ENCODE measurements around the gene EPHB2.

EPHB2 gene

DNA sequence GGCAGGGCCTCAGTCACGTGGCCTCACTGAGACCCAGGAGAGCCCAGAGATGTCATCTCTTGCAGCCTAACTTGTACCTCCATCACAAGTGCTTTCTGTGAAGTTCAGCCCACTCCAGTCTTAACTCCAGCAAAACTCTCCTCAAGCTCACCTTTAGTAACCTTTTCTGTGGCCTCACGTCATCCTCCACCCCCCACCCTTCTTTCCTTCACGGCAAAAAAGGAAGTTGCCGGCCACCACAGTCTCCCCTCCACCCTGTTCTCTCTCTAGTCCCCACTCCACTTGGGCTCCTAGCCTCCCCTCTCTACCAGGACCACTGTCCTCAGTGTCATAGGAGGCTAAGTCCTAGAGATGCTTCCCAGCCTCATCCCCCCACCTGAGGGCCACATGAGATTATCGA, 155.1 kb downstream of the EPHB2 start:
- no peak for DNase-seq

DNA sequence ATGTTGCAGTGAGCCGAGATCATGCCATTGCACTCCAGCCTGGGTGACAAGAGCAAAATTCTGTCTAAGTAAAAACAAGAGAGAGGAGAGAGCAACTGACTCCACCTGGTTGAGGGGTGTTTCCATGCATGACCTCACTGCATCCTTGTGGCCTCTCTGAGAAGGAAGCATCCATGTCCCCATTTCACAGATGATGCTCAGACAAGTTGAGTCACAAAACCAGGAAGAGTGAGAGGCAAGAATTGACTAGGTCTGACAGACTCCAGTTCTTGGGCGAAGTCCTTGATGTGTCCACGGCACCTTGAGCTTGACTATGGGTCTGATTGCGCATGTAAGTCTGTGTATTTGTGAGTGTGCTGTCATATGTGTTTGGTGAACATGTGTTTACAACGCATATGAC, 156.2 kb downstream of the EPHB2 start:
- no peak for DNase-seq

DNA sequence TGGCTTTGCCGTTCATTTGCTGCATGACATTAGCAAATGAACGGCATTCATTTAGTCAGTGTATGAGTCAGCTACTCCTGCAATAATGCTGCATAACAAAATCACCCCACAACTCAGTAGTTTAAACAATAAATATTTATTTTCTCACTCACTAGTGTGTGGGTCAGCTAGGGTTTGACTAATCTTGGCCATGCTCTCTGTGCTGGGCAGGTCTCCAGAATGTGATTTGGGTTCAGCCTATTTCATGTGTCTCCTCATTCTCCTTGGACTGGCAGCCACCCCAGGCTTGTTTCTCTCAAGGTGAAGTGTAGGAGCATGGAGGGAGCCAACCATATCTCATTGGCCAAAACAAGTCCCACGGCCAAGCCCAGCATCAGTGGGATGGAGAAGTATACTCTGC, 157.7 kb downstream of the EPHB2 start:
- DNase-seq: no peak

DNA sequence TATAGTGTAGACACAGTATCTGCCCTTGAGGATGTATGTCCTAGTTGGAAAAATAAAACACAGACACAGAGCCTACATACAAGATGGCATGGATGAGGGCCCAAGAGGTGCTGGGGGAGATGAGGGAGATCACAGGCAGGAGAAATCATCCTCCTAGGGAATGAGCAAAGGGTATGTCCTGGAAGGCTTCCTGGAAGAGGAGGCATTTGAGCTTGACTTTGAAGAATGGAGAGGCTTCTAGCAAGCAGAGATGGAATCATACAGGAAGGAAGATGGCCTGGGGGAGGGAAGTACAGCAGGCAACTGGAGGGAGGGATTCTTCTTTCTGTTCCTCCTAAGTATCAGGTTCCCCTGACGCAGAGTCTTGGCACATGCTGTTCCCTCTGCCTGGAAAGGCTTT, 158.7 kb downstream of the EPHB2 start:
- no peak for DNase-seq

DNA sequence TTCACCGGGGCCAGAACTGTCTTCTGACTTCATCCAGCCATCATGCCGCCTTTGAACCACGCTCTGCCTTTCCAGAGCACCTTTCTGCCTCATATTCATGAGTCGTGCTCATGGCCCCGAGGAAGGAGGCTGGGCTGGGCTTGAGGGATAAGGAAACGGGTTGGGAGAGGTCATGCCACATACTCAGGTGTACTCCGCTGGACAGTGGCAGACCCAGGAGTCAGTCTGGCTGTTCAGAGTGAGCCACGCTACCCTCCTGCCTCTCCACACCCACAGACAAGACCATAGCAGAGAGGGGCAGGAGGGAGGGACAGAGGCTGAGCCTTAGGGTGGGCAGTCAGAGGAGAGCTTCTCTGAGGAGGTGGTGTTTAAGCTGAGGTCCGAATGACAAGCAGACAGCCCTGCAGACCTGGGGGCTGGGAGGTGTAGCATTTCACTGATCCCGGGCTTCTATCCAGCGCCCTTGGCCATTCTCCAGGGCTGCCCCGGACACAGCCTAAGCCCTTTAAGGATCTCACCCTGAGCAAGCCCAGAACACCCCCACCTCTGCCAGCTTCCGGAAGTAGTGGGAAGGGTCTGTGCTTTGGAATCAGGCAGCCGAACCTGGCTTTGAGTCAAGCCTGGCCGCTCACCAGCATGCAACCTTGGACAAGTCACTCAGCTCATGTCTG, 159.7 kb downstream of the EPHB2 start:
- DNase-seq: no peak

DNA sequence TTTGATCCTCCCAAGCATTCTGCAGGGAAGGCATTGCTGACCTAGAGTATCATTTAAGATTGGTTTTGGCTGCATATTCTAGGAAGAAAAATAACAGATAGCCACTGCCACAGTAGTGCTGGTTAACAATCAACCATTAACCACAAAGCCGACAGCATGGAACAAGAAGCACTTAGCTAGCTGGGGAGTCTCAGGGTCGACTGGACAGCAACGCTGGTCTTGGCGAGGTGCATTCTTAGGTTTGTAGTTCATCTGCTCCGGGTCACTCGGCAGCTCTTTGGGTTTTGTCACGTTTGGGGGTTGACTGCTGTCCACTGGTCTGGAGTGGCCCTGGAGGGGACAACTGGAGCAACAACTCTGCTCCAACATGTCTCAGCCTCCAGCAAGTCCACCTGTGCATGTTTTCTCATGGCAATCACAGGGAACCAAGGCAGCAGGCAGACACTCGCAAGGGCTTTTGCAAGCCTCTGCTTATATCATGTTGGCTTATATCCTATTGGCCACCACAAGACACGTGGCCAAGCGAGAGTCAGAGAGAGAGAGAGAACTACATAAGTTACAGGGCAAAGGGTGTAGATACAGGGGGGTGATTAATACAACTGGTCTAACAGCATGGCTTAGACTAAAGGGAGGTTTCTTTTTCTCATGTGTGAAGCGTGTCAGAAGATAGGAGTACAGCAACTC, 162.5 kb downstream of the EPHB2 start:
- no peak for DNase-seq

DNA sequence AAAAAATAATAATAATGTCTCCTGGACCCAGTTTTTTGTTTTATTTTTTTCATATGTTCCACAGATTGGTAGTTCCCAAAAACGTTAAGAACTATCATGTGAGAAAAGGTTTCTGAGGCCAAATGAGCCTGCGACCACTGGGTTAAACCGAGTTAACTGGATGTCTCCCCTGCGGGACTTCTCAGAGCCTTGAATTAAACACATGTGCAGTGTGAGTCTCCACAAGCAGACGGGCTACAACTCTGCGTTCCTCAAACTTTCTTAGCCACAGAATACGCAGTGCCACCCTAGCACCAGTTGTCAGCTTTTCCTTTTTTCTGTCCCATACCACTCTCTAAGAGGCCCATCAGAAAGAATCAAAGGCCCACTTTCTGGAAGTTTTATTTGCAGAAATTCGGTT, 164.1 kb downstream of the EPHB2 start:
- DNase-seq: no peak

DNA sequence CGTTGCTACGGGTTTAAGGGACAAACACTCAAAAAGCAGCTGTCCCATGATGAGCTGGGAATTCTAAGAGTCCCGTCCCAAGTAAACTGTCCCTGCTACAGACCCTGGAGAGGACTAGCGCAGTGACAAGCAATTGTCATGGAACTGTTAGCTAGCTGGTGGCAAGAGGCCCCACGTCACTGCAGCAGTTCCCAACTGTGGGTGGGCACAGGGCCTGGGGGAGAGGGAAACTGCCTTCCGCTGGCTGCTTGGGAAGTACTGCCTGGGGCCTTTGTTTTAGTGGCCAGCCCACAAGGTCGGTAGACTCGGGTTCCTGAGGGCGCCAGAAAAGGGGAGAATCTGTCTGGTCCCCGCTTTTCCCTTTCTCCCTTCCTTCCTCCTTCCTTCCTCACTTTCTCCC, 164.6 kb downstream of the EPHB2 start:
- DNase-seq: no peak

DNA sequence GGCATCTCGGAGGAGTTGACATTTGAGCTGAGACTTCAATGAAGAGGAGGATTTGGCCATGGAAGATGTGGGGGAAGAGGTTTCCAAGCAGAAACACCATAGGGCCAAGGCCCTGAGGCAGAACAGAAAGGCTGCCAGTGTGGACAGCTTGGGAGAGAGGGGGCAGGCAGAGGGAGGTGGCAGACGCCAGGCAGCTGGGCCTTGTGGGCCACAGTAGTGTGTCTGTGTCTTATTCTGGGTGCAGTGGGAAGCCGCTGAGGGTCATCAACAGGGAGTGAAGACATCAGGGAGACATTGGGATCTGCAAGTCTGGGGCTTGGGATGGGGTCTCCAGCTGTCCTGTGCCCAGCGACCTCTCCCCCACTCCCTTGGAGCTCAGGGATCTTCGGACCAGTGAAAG, 165.2 kb downstream of the EPHB2 start:
- DNase-seq: no peak

DNA sequence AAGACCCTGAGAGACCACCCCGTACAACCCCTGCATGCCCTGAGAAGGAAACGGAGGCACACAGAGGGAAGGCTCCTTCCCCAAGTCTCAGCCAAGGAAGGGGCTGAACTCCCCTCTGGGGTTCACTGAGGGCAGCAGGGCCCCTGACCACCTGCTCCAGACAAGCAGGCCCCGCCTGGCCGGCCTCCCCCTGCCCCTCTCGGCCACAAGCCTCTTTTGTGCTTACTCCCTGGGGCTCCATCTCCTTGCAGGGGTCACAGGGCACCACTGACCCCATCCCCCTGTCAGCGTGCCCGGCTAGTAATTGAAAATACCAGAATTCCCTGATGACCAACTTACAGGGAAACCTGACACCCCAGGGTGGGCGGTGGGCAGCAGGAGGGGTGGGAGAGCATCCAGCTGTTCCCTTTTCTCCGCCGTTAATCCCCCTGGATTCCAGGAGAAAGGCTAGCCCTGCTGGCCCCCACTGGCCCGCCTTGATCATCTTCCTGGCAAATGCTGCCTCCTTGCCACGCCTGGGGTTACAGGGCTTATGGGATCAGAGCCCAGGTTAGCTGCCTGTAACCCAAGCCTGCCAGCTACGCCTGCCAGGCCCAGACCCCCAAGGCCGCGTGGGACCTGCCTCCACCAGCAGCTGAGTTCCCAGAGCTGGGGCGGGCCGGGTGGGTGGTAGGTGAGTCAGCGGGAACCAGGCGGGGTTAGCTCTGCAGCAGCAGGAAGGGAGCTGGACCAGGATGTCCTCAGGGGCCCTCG, 165.9 kb downstream of the EPHB2 start:
- no peak for DNase-seq

DNA sequence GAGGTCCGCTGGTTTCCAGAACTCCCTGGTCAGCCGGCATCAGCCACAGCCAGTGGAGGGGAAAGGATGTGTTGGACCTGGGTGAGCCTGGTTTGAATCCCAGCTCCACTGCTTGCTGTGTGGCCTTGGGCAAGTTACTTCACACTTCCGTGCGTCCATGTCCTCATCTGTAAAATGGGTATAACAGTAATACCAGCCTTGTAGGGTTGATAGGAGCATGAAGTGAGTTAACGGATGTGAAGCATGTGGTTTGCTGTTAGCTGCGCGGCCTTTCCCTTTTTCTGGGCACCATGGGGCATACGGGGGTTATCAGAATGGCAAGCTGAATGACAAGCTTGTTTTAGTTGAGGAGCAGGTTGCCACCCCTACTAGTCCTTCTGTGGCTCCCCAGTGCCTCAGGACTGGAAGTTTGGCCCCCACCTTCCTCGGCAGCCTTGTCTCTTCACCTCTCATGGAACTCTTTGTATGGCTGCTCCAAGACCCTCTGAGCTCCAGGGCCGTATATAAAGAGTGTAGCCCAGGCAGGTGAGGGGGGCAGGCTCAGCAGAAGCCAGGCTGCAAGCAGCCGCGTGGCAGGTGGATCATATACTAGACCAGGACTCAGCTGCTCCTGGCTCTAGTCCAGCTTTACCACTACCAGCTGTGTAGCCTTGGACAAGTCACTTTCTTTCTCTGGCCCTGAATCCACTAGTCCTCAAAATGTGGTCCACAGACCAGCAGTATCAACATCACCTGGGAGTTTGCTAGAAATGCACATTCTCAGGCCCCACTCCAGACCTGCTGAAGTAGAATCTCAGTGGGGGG, 166.7 kb downstream of the EPHB2 start:
- DNase-seq: no peak

DNA sequence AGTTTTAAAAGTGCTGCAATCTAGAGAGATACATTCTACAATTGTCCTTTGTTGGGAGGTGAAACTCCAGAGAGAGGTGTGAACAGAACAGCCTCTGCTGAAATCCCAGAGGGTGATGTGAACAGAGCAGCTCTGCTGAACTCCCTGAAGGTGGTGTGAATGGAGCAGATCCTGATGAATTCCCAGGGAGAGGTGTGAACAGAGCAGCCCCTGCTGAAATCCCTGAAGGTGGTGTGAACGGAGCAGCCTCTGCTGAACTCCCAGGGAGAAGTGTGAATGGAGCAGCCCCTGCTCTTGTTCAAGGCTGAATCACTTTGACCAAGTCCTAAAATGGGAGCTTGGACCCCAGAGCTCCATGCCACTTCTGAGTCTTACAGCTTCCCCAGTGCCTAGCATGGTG, 167.3 kb downstream of the EPHB2 start:
- no peak for DNase-seq

DNA sequence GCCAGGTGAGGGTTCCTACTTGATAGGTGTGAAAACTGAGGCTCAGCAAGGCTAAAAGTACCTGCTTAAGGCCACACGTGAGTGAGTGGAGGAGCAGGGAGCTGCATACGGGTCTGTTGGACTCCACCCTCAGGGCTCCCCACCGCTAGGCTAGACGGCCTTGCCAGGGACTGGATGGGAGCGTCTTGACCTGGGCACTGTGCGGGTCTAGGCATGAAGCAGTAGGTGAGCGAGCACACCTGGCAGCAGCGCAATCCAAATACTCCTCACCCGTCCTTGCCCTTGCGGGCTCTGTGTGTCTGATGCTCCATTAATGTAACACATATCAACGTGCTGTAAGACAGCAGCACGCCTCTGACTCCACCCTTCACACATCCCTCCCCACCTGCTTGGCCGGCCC, 168.0 kb downstream of the EPHB2 start:
- no peak for DNase-seq

DNA sequence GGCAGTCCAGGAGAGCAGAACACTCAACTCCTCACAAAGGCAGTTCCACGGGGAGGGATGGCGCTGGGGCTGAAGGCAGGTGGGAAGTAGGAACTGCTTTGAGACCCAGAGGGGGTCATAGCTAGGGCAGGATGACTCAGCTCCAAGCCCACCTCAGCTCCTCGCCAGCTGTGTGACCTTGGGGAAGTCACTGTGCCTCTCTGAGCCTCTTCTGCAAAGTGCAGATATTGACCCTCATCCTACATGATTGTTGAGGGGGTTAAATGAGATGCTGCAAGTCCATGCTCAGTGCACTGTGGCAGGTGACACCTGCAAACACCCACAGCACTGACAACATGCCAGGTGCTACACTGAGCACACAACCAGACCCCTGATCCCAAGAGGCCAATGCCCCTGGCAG, 168.8 kb downstream of the EPHB2 start:
- DNase-seq: no peak

DNA sequence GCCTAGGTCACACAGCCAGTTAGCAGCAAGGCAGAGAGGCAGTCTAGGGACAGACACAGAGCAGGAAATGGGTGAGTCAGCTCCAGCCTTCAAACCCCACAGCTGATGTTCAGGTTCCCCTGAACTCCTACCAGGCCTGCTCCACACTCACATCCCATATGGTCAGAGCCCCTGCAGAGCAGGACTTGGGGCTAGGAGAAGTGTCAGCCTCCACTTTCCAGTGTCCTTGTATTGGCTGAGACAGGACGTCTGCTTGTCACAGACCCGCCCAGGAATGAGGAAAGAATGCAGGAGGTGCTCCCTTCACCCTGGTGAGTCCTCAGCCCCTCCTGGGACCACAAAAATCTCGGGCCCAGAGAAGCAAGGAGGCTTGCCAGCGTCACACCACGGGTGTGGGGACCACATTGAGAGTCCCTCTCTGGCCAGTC, 169.5 kb downstream of the EPHB2 start:
- no peak for DNase-seq

DNA sequence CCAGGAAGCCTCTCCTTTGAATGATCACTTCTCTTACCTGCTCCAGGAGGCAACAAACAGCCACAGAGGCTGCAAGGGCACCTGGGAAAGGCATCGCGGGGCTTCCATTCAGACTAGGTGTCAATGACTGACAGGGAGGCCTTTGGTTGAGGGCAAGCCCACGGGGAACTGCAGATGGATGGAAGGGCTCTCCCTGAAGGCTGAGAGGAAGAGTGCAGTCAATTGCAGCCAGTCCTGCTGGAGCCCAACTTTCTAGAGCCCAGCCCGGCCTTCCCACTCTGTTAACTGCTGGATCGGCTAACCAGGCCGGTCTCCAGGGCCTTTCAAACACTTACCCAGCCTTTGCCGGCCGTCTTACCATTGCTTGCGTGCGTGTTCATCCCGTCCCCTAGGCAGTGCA, 172.8 kb downstream of the EPHB2 start:
- no peak for DNase-seq

DNA sequence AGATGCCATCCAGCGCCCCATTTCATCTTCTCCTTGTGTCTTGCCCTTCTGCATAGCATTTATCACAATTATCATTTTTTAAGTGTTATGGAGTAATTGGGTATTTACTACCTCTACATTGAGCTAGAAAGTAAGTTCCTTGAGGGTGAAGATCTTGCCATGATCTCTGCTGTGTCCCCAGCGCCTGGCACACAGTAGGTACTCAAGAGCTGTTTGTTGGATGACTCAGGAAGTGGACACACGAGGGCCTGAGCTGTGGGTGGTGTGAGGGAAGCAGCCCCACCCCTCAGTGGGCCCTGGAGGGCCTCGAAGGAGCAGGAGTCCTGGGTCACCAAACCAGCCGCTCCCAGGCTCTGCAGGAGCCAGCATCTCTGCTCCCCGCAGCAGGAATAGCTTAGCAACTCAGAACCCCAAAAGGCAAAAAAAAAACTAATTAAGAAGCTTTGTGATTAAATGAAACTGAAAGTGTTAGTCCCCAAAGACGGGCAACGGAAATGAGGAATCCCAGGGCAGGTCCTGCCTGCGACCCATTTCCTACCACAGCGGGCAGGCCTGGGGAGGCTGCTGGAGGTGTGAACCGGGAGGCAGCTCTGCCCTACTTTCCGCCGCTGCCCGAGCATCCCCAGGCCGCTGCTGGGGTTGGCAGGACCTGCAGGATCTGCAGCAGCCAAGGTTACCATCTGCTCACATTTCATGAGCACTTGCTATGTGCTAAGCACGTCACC, 174.3 kb downstream of the EPHB2 start:
- no peak for DNase-seq

DNA sequence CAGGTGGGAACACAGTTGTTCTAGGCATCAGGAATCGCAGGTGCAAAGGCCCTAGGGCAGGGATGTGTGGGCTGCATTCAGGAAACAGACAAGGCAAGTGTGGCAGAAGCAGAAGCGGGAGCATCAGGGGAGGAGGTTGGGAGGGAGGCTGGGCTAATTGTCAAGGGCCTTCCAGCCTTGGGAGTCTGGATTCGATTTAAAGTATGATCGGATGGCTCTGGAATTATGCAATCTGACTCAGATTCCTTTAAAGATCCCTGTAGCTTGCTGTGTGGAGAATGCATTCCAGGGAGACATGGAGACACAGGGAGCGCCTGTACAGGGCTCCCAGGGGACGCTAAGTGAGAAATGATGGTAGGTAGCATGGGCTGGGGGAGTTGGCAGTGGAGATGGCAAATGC, 175.6 kb downstream of the EPHB2 start:
- DNase-seq: no peak

DNA sequence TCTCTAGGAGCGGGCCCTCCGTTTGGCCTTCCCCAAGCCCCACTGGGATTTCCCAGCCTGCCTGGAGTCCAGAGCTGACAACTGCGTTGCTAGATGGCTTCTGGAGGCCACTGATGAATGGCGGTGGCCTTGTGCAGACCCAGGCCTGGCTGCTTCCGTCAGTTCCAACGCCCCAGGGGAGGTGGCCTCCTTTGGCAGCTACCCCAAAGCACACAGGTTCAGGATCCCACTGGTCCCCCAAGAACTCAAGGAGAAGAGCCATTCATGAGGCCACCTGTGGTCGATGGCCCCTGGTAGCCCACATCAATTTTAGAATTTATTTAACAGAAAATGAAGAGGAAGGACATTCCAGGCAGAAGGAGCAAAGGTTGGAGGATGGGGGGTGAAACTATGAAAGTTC, 176.9 kb downstream of the EPHB2 start:
- no peak for DNase-seq

DNA sequence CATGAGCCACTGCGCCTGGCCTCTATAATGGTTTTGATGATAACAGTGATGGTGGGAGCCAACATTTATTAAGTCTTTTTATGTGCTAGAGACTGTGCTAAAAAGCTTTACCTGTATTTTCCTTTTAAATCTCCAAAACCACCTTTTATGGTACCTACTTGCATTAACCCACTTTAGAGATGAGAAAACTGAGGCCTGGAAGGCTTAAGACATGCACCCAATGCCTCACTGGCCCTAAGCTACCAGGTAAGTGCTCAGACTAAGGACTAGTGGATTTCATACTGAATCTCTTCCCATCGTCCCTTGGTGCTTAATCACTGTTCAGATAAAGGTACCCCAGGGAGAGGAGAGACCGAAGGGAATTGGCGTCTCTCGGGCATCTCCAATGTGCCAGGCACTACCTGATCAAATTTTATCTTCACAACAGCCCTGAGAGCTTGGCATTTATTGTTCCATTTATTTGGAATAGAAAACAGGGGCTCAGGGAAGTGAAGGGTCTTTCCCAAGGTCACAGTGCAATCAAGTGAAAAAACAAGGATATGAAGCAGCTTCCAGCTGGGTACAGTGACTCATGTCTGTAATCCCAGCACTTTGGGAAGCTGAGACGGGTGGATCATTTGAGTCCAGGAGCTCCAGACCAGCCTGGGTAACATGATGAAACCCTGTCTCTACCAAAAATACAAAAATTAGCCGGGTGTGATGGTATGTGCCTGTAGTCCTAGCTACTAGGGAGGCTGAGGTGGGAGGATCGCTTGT, 177.9 kb downstream of the EPHB2 start:
- no peak for DNase-seq

DNA sequence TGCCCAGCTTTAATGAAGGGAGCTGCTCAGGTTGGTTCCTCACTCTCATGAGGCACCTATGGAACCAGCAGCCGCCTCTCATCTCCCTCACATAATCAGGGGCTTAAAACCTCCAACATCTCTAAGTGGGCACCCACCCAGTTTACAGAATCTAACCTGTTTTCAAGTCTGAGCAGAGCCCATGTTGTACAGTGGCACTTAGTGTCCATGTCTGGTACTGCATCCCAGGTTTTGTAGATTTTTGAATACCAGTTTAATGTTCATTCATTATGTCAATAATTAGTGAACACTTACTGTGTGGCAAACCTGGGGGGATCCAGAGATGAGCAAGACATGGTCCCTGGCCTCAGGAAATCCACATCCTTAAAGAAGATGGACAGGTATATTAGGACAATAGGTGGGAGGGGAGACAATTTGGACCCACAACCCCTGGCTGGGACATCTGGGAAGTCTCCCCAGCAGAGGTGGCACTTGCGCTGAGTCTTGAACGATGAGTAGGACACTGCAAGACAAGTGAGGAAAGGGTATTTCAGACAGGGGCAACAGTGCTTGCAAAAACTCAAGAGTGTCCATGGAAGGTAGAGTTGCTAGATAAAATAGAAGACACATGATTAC, 178.7 kb downstream of the EPHB2 start:
- DNase-seq: peak; percentile 1

DNA sequence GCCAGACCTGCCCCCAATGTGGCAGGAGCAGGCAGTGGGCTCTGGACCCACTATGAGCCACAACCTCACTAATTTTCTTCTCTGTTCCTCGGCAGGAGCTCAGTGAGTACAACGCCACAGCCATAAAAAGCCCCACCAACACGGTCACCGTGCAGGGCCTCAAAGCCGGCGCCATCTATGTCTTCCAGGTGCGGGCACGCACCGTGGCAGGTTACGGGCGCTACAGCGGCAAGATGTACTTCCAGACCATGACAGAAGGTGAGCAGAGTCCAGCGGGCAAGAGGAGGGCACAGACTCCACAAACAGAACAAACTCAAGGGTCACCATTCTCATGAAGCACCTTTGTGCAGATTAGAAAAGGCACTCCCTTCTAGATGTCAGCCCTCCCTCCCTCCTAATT, 182.2 kb downstream of the EPHB2 start:
- DNase-seq: no peak

Data from NCI-H345 (cell line).